ENCODE data around the gene MBD3L2. TPM values are rescaled to one million over a fixed set of nuclear protein-coding genes. Genes with fewer than 3 reads are reported as not detected.
"Not testable (repeated sequence)": the region's sequence is repeated elsewhere in the genome, so short reads cannot be mapped to it uniquely, and the experiment has no call there.

Gene MBD3L2
- polyA plus RNA-seq, 12 donors, result not detected

- DNase-seq, result not testable (repeated sequence)
Observed at GRCh38 chr19:7059977-7060376, 10.9 kb downstream of the MBD3L2 start.

DNA sequence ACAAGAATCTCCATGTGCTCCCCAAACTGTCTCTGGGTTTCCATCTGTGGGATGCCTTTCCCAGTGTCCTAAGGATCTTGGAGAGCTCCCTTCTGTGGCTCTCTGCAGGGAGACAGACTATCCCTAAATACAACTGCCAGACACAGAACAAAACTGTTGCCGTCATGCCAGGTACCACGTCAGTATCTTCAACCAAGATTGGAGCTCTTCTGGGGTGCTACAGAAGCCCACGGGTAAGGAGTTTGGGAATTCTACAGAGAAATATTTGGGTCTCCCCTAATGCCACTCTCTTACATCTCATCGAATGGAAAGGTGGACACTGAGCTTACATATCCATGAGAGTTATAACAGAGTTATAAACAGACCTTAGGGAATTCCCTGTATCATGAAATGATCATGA, 14.2 kb downstream of the MBD3L2 start:
- no peak for DNase-seq

GRCh38 chr19:7063764-7064418, 14.8 kb downstream of the MBD3L2 start:
- no peak for DNase-seq

DNA sequence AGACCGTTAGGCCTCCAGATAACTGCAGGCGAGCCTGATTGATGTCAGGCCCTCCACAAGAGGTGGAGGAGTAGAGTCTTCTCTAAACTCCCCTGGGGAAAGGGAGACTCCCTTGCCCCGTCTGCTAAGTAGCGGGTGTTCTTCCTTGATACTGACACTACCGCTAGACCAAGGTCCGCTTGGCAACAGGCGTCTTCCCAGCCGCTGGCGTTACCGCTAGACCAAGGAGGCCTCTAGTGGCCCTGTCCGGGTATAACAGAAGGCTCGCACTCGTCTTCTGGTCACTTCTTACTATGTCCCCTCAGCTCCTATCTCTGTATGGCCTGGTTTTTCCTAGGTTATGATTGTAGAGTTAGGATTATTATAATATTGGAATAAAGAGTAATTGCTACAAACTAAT, 18.0 kb downstream of the MBD3L2 start:
- not testable (repeated sequence) for DNase-seq

DNA sequence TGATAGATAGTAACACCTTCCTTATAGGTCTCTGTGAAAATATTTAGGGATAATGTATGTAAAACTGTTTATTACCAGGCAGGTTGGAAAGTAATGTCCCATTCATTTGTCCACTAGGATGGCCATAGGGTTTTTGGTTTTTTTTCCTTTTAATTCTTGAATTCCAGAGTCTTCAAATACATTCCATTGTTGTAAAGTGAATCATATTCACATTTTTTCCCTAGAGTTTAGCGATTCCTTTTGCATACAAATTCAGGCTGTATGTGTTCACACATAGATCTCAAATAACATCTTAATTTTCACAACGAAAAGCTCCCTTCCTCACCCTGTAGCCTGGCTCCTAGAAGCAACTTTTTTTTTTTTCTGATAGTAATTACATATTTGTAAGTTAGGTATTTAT, 18.6 kb downstream of the MBD3L2 start:
- DNase-seq, result no peak

- no peak for DNase-seq
Observed at GRCh38 chr19:7068599-7068998, 19.5 kb downstream of the MBD3L2 start.

GRCh38 chr19:7069042-7069903, 20.2 kb downstream of the MBD3L2 start, which contains the start of gene ZNF557:
Gene ZNF557 (plus strand): TSS chr19:7069703. CDS start chr19:7075075, 5,372 bp downstream.
- peak; percentile 98 for DNase-seq

DNA sequence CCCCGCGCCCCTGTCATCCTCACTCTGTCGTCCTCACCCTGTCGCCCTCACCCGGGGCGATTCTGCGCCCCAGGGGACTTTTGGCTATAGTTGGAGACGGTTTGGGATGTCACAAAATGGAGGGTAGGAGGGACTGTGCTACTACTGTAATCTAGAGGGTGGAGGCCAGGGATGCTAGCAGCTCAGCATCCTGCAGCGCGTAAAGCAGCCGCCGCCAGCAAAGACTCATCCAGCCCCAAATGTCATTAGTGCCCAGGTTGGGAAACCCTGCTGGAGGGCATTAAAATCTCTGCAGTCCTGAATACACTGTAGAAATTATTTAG, 20.7 kb downstream of the MBD3L2 start:
- DNase-seq, result no peak

- DNase-seq, result no peak
Observed at GRCh38 chr19:7072541-7072940, 23.4 kb downstream of the MBD3L2 start.

GRCh38 chr19:7074705-7075282, 25.7 kb downstream of the MBD3L2 start:
- DNase-seq, result no peak

DNA sequence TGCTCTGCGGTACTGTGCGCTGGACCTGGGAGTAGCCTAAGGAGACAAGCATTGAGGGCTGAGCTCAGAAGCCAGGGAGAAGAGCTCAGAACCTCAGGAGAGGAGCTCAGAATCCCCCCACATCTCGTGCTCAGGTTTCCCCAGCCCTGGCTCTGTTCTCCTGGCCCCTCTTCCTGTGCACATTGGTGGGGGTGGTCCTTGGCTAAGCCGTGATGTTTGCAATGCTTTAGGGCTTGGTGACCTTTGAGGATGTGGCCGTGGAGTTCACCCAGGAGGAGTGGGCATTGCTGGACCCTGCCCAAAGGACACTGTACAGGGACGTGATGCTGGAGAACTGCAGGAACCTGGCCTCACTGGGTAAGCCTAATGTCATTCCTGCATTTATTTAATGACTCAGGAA, 27.0 kb downstream of the MBD3L2 start:
- DNase-seq, result no peak

- no peak for DNase-seq
Observed at GRCh38 chr19:7078008-7078407, 28.9 kb downstream of the MBD3L2 start.

GRCh38 chr19:7083076-7083956, 34.2 kb downstream of the MBD3L2 start:
- DNase-seq, result no peak

DNA sequence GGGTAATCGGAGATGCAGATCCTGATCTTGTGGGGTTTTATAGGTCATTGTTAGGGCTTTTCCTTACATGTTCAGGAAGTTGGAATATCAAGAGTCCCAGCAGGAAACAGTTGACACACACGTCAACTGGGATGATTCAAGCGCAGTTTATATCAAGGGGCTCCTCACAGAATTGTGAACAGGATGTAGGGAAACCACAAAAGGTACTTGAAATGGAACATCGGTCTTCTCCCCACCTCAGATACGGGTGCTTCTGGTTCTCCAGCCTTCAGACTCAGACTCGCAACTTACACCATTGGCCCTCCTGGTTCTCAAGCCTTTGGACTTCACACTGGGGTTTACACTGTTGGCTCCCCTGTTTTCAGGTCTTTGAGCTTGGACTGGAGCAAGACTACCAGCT, 39.9 kb downstream of the MBD3L2 start:
- DNase-seq, result no peak

DNA sequence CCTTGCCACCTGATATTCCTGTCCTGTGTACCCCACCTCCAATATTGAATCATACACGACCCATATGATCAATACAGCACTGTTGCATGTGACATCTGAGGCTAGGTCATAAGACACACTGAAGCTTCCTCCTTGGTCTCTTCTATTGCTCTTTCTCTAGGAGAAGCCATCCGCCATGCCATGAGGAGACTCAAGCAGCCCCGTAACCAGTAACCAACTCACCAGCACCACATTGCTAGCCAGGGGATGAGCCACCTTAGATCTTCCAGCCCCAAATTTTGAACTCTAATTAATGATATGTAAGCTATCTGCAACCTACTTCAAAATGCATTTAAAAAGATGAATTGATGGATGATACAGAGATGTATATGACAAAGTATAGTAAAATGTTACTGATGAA, 49.0 kb downstream of the MBD3L2 start:
- DNase-seq, result no peak

- DNase-seq, result peak; percentile 97
Observed at GRCh38 chr19:7098701-7099596, 49.8 kb downstream of the MBD3L2 start.

DNA sequence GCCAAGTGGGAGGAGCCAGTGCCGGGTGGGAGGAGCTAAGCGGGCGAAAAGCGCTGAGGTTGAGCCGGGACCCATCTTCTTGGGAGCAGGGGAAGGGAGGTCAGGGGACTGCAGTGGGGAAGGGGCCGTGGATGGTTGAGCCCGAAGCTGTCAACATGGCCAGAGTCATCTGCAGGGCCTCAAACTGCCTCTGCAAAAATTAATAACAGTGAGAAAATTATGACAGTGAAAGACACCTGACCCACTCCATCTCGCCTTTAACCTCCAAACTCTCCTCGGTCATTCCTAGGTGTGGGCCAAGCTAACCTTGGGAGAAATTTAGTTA, 50.4 kb downstream of the MBD3L2 start:
- no peak for DNase-seq
